ENCODE data around the gene TAF10. TPM values are rescaled to one million over a fixed set of nuclear protein-coding genes. Genes with fewer than 3 reads are reported as not detected.

TAF10 gene
- total RNA-seq, 1 donor from 2014 or later = 154 TPM

DNA sequence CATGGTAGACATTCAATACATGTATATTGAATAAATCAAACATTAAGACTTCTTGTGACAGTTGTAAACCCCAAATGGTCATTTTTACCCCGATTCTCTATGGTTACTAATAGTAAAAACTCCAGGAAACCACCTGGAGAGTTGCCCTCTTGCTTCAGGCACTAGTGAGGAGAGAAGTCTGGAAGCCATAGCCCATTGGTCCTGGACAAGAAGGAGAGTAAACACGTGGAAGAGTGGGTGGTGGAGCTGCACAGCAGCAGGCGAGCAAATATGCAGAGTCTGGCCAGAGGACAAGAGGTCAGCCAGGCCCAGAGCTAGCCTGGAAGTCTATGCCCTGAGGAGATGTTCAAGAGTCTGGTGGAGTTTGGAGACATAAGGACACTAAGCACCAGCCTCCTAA lies 25.9 kb upstream of the TAF10 start:
- TF ChIP-seq, protein P1, sequence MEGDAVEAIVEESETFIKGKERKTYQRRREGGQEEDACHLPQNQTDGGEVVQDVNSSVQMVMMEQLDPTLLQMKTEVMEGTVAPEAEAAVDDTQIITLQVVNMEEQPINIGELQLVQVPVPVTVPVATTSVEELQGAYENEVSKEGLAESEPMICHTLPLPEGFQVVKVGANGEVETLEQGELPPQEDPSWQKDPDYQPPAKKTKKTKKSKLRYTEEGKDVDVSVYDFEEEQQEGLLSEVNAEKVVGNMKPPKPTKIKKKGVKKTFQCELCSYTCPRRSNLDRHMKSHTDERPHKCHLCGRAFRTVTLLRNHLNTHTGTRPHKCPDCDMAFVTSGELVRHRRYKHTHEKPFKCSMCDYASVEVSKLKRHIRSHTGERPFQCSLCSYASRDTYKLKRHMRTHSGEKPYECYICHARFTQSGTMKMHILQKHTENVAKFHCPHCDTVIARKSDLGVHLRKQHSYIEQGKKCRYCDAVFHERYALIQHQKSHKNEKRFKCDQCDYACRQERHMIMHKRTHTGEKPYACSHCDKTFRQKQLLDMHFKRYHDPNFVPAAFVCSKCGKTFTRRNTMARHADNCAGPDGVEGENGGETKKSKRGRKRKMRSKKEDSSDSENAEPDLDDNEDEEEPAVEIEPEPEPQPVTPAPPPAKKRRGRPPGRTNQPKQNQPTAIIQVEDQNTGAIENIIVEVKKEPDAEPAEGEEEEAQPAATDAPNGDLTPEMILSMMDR (IDR thresholded peaks at IDR 0.05) = no peak

DNA sequence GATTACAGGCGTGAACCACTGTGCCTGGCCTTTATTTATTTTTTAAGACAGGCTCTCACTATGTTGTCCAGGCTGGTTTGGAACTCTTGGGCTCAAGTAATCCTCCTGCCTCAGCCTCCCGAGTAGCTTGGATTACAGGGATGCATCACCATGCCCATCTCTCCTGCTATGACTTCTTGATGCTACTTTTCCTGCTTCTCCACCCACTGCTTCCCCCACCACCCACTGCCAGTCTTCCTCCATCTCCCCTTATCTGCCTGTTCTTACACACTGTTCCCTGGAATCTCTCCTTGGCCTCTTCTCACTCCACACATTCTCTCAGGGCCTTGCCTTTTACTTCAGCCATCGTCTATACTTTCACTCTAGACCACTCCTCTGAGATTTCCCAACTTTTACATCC lies 24.5 kb upstream of the TAF10 start:
- H3K36me3 Mint-ChIP-seq (ENCODE audit: low read depth) = no peaks in the 10 kb centered on the region
- no peaks in the 10 kb centered on the region for H3K9me3 Mint-ChIP-seq
- H3K27me3 Mint-ChIP-seq = no peaks in the 10 kb centered on the region
- H3K4me1 Mint-ChIP-seq = no peaks in the 10 kb centered on the region
- no peak overlapping the region for H3K4me3 Mint-ChIP-seq
- POLR2A ChIA-PET = no interaction called here
- intact Hi-C loops (cut with micrococcal nuclease) = no loop called here
- no peak for ATAC-seq (ENCODE audit: low read depth)
- CTCF ChIA-PET = interaction anchor here (1.0 kb wide), 1 partner anchor 131 kb away, joined by 3 read pairs; no protein-coding TSS in a partner anchor
- TF ChIP-seq, protein P1 (IDR thresholded peaks at IDR 0.05) = no peak
- H3K27ac Mint-ChIP-seq = no peak overlapping the region
- DNase-seq = no peak

More for the DNA sequence above, 25.9 kb upstream of the TAF10 start:
- POLR2A ChIA-PET = no interaction called here
- DNase-seq = no peak
- H3K27ac Mint-ChIP-seq = no peak overlapping the region
- H3K4me3 Mint-ChIP-seq = no peak overlapping the region
- no peaks in the 10 kb centered on the region for H3K4me1 Mint-ChIP-seq
- ATAC-seq (ENCODE audit: low read depth) = no peak
- H3K9me3 Mint-ChIP-seq = no peaks in the 10 kb centered on the region
- CTCF ChIA-PET = no interaction called here
- intact Hi-C loops (cut with micrococcal nuclease) = no loop called here
- no peaks in the 10 kb centered on the region for H3K27me3 Mint-ChIP-seq
- no peaks in the 10 kb centered on the region for H3K36me3 Mint-ChIP-seq (ENCODE audit: low read depth)

DNA sequence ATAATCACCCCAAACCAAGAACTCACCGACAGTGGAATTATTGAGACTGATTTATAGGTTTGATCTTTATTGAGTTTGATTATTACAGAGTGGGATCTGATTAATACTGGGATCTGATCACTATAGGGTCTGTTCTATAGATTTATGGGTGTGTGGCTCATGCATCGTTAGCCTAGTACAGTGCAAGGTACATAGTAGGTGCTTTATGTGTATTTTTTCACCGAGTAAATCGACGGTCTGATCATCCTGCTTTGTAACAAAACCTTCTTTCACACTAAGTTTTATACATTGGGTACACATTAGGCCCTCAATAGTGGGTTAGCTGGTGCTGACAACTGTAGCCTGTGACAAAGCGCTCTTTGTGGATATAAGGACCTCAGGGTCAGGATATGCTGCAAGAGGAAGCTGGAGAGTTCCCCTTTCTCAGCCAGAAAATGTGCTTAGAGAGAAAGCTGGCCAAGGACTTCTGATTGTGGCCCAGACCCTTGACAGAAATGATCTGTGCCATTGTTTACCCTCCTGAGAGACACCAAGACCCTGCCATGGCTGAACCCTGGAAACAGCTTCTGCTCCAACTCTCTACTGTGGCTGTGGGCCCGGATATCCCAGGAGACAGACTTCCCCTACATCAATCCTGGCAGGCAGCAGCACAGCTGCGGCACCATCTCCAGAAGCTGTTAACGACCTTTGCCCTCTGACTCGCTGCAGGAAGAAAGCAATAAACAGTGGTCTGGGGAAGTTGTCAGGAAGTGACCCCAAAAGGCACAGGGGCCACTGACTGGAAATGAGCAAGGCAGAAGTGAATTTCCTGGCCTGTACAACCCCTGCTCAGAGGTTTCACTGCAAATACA lies 23.3 kb upstream of the TAF10 start:
- Mint-ChIP-seq H3K4me1 (no peaks in the 10 kb centered on the region), H3K4me3 (no peak overlapping the region), H3K27ac (no peak overlapping the region), H3K36me3 (ENCODE audit: low read depth) (no peaks in the 10 kb centered on the region), H3K27me3 (no peaks in the 10 kb centered on the region), H3K9me3 (no peaks in the 10 kb centered on the region)
- intact Hi-C loops (cut with micrococcal nuclease) = no loop called here
- TF ChIP-seq, protein P1 (IDR thresholded peaks at IDR 0.05) = no peak
- ATAC-seq (ENCODE audit: low read depth) (no peak), DNase-seq (no peak)
- CTCF ChIA-PET = no interaction called here
- POLR2A ChIA-PET = no interaction called here

DNA sequence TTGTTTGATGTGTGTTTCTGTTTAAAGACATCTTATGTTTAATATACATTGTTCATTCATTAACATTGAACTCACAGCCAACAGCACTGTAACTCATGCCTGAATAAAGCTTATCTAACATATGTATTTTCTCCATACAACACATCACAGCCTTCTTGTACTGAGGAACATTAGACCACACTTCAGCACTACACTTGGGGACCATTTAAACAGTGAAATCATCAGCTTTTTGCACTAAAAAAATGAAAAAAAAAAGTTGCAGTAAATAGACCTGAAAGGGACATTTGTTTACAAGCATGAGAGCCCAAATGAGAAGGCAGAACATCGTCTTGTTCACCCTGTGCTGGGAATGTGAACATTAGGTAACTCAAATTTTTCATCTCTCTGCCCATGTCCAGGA lies 22.5 kb upstream of the TAF10 start:
- no peak overlapping the region for H3K4me3 Mint-ChIP-seq
- H3K4me1 Mint-ChIP-seq = no peaks in the 10 kb centered on the region
- ChIA-PET CTCF (no interaction called here), POLR2A (no interaction called here)
- H3K9me3 Mint-ChIP-seq = no peaks in the 10 kb centered on the region
- H3K27ac Mint-ChIP-seq = no peak overlapping the region
- TF ChIP-seq, protein P1 (IDR thresholded peaks at IDR 0.05) = no peak
- no peak for DNase-seq
- no peak for ATAC-seq (ENCODE audit: low read depth)
- no peaks in the 10 kb centered on the region for H3K27me3 Mint-ChIP-seq
- no peaks in the 10 kb centered on the region for H3K36me3 Mint-ChIP-seq (ENCODE audit: low read depth)
- intact Hi-C loops (cut with micrococcal nuclease) = no loop called here

DNA sequence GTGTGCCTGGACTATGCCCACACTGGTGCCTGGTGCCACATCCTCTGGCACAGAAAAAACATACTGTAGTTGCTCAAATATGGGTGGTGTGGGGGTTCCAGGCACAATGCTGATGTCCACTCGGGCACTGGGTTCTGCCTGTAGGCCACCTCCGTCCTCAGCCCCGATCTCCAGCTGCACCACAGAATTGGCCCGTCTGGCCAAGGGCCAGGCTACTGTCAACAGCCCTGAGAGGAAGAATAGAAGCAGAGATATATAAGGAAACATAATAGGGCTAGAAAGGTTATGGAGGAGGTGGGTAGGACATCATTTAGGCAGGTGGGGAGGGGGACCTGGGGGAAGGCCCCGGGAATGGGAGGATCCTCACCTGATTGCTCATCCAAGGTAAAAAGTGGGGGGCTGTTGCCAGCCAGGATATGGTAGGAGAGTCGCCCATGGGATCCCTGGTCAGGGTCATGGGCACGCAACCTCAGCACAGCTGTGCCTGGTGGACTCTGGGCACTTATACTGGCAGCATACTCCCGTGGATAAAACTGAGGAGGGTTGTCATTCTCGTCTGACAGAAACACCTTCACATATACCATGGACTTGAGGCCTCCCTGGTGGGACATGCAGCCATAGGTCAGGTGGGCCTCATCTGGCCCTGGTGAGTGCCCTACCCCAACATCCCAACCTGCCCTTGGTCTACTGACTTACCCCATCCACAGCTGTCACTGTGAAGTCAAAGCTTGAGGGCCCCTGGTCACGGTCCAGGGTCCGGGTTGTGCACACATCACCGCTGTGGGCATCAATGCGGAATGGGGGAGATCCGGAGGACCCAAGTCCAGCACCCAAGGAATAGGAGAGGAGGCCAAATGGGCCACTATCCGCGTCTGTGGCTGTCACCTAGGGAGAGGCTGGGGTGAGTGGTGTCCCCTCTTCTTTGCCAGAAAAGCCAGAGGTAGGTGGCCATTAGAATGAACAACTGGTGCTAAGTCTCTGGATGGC lies 21.7 kb upstream of the TAF10 start:
- H3K4me3 Mint-ChIP-seq = no peak overlapping the region
- H3K9me3 Mint-ChIP-seq = no peaks in the 10 kb centered on the region
- H3K27ac Mint-ChIP-seq = no peak overlapping the region
- ChIA-PET POLR2A (interaction anchor here (0.9 kb wide), 1 partner anchor 16 kb away, joined by 3 read pairs; no protein-coding TSS in a partner anchor), CTCF (no interaction called here)
- TF ChIP-seq, protein P1 (IDR thresholded peaks at IDR 0.05) = no peak
- H3K4me1 Mint-ChIP-seq = no peaks in the 10 kb centered on the region
- no peaks in the 10 kb centered on the region for H3K36me3 Mint-ChIP-seq (ENCODE audit: low read depth)
- DNase-seq (no peak), ATAC-seq (ENCODE audit: low read depth) (no peak)
- intact Hi-C loops (cut with micrococcal nuclease) = no loop called here
- H3K27me3 Mint-ChIP-seq = no peaks in the 10 kb centered on the region

Data from activated B cell treated with CpG ODN at 0.5 μM for 24 hours (primary cell).